Left colon (tissue), 2 donors: ENCODE results near the gene STON1. TPM values are rescaled to one million over a fixed set of nuclear protein-coding genes. Genes with fewer than 3 reads are reported as not detected.
"Not testable (repeated sequence)": the region's sequence is repeated elsewhere in the genome, so short reads cannot be mapped to it uniquely, and the experiment has no call there.

ENCODE experiments used
- ATAC-seq: fragments of 200-7000 bp; cut with Tn5 transposase; one replicate; pipeline ENCODE4 v1.9.1; 2020; ENCODE audit warnings: mild to moderate bottlenecking, moderate library complexity
- DNase-seq, 2 donors: peaks; one replicate each; pipeline ENCODE4 v3.0.0-alpha.2; 2020
- intact Hi-C, 2 donors: fragments of 100-400 bp; cut with DNase I in 1 of 2; cut with micrococcal nuclease in 1 of 2; formaldehyde crosslinking; loops; one replicate each; pipeline versions ENCODE4 v1.11.2 to v1.14.0; 2022; cut with DNase I, micrococcal nuclease
- total RNA-seq, 2 donors: library from RNA; stranded (reverse); fragmentation: NEBNext Ultra II Directional; extraction: Animal tissue kit (Norgen Biotek cat#: 25700); gene quantifications; one replicate each; pipeline ENCODE4 v1.2.1, GENCODE V29; 2021
- donor health status: DM: no; HTN: no; CAD: no.
- donor health status: DM: yes; HTN: yes; CAD: no.

Gene STON1
- total RNA-seq, 2 donors from 2014 or later = 3.4 to 13.3 TPM

DNA sequence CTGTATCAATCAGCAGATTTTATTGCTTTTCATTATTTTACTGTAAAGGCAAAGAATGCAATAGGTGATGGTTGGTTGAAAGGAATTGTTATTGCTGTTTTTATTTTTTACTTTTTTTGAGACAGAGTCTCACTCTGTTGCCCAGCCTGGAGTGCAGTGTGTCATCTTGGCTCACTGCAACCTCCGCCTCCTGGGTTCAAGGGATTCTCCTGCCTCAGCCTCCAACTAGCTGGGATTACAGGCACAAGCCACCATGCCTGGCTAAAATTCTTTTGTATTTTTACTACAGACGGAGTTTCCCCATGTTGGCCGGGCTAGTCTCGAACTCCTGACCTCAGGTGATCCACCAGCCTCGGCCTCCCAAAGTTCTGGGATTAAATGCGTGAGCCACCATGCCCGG, 66.8 kb downstream of the STON1 start:
- ATAC-seq, DNase-seq, intact Hi-C loops: not testable (repeated sequence)

- intact Hi-C loops = no loop called here
- DNase-seq = no peak
- no peak for ATAC-seq
Observed at GRCh38 chr2:48597492-48597891, 67.5 kb downstream of the STON1 start.

- DNase-seq = no peak
- ATAC-seq = peak; percentile 45
- intact Hi-C loops = no loop called here
Observed at GRCh38 chr2:48600204-48600813, 70.4 kb downstream of the STON1 start.

DNA sequence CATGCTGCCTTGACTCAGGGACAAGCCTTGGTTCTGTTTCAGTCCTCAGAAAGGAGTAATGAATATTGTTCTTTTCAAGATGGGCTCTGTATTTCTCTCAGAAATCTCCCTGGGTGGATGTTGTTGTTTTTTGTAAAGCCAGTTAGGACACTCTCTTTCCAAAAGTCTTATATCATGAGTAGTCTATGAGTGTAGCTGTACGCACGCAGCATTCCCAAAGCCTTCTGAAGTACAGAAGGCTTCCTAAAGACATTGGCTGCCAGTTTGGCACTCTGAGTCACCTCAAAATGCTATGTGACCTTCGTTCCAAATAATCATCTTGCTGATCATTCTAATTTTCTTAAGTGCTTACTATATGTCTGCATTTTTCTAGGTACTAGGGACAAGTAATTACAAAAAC, 71.0 kb downstream of the STON1 start:
- no peak for DNase-seq
- no peak for ATAC-seq
- intact Hi-C loops = no loop called here

DNA sequence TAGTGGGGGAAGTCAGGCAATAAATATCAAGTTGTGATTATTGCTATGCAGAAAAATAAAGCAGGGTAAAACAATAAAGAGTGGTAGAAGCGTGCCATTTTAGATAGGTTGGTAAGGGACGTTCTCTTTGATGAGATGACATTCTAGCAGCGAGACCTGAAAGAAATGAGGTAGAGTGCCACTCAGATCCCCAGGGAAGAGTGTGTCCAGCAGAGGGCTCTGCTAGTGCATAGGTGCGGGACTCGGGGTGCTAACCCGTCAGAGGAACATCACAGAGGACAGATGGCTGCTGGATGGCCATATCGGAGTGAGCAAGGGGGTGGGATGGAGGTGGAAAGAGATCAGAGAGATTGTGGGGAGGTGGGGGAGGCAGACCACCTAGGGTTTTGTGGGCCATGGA, 71.4 kb downstream of the STON1 start:
- intact Hi-C loops = no loop called here
- ATAC-seq = peak; percentile 60
- DNase-seq = peak in 1 of 2 donors; percentile 17

DNA sequence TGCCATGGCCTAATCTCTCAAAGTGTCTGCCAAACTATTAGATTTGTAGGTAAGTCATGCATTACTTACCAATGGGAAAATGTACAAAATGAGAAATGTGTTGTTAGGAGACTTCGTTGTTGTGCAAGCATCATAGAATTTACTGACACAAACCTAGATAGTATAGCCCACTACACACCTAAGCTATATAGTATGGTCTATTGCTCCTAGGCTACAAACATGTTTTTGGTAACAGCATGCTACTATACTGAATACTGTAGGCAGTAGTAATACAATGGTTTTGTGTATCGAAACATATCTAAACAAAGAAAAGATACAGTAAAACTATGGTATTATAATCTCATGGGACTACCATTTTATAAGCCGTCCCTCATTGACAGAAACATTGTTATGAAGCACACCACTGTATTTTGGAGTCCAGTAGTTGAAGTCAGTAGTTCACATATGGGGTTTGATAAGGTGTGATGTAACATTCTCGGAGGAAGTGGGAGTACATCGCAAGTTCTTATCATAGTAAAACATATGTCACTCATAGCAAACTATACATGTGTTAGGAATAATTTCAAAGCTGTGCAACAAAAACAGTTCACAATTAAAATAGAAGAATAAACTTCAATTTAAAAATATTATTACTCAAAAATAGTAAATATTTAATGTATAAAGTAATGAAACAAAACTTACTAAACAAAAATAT, 75.7 kb downstream of the STON1 start:
- intact Hi-C loops = no loop called here
- DNase-seq = no peak
- no peak for ATAC-seq

GRCh38 chr2:48607307-48608014, 77.5 kb downstream of the STON1 start:
- DNase-seq = no peak
- intact Hi-C loops = no loop called here
- ATAC-seq = no peak

DNA sequence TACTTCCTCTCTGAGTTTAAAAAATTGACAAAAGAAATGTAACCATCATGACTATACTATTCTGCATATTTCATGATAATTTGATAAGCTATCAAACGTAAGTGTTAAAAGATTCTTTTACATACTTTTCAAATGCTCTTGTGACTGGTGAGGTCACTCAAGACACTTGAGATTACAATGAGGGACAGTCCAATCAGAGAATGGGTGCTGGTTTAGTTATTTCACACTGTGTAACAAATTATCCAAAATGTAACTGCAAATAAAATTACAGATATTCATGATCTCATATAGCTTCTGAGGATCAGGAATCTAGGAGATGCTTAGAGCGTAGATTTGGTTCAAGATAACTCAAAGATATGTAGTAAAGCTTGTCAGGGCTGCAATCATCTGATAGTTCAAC, 83.3 kb downstream of the STON1 start:
- ATAC-seq (no peak), DNase-seq (no peak)
- intact Hi-C loops = no loop called here

GRCh38 chr2:48614581-48614980, 84.6 kb downstream of the STON1 start:
- DNase-seq, ATAC-seq, intact Hi-C loops: not testable (repeated sequence)

- intact Hi-C loops = no loop called here
- no peak for DNase-seq
- ATAC-seq = no peak
Observed at GRCh38 chr2:48617618-48618017, 87.7 kb downstream of the STON1 start, which contains the start of gene GTF2A1L. TSS of gene GTF2A1L (plus strand) at chr2:48617856. CDS start at chr2:48617875, 19 bp downstream.

DNA sequence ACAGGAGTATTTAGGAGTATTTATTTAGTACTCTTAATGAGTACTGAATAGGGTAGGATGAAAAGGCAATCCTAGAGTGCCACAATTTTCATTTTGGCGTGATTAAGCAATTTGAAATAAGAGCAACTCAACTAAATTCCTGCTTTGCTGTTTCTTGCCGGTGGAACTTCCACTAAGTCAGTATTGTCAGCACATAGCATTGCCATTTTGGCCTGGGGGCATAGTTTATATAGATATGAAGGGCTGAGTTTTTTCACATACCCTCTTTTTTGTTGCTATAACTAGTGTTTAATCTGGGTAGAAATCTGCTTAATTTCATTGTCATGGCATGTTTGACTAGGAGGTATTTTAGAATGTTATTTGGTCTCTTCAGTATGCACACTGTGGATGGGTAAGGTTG, 89.6 kb downstream of the STON1 start:
- ATAC-seq (no peak), DNase-seq (no peak)
- intact Hi-C loops = no loop called here

- no peak for ATAC-seq
- intact Hi-C loops = no loop called here
Observed at GRCh38 chr2:48620604-48621003, 90.7 kb downstream of the STON1 start.

GRCh38 chr2:48622691-48623090, 92.7 kb downstream of the STON1 start:
- ATAC-seq, DNase-seq, intact Hi-C loops: not testable (repeated sequence)

More at GRCh38 chr2:48620604-48621003, 90.7 kb downstream of the STON1 start:
- no peak for DNase-seq

DNA sequence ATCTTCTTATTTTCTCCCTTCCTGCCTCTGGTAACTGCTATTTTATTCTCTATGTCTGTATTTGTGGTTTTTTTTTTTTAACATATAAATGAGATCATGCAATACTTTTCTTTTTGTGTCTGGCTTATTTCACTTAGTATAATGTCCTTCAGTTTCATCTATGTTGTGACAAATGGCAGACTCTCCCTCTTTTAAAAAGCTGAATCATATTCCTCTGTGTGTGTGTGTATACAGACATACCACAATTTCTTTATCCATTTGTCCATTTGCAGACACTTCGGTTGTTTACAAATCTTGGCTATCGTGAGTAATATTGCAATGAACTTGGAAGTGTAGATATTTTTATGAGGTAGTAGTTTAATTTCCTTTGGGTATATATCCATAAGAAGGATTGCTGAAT, 94.7 kb downstream of the STON1 start:
- no peak for ATAC-seq
- DNase-seq = no peak
- intact Hi-C loops = no loop called here

GRCh38 chr2:48626047-48626446, 96.1 kb downstream of the STON1 start:
- intact Hi-C loops = no loop called here
- DNase-seq = no peak
- ATAC-seq = no peak

DNA sequence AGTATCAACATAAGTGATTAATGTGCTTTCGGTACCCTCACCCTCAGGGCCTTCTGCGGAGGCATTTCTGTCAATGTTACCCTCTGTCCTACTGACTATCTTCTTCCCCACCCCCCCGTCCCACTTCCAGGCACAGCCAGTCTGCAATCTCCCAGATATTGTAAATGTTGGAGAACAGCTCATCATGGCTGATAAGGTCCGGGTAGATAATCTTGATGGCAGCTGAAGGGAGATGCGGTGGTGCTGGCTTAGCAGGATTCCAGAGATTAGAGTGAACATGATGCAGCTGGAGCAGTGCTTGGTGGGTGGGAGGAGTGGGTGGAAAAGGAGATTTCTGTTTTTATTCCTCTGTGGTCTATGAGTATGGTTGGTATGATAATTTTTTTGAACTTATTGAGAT, 103.2 kb downstream of the STON1 start:
- ATAC-seq = no peak
- DNase-seq = no peak
- intact Hi-C loops = no loop called here

- intact Hi-C loops = no loop called here
- DNase-seq (no peak), ATAC-seq (no peak)
Observed at GRCh38 chr2:48635786-48636185, 105.8 kb downstream of the STON1 start.

- no peak for ATAC-seq
- intact Hi-C loops = no loop called here
- DNase-seq = no peak
Observed at GRCh38 chr2:48638261-48638660, 108.3 kb downstream of the STON1 start.
